Activated CD8-positive, alpha-beta memory T cell treated with anti-CD3 and anti-CD28 coated beads, Interleukin-2, amount 50 U/mL, for 24 hours (primary cell): Measurements from ENCODE around the gene SERHL2.
"Not testable (repeated sequence)": the region's sequence is repeated elsewhere in the genome, so short reads cannot be mapped to it uniquely, and the experiment has no call there.

Experiments used
- DNase-seq: peaks from one replicate; pipeline ENCODE4 v3.0.0-alpha.2; 2020; ENCODE audit errors: extremely low read depth

The SERHL2 gene

GRCh38 chr22:42535082-42535731 lies 18.5 kb upstream of the SERHL2 start:
- not testable (repeated sequence) for DNase-seq

- DNase-seq, result no peak
Observed at GRCh38 chr22:42536166-42536565, 17.6 kb upstream of the SERHL2 start.

DNA sequence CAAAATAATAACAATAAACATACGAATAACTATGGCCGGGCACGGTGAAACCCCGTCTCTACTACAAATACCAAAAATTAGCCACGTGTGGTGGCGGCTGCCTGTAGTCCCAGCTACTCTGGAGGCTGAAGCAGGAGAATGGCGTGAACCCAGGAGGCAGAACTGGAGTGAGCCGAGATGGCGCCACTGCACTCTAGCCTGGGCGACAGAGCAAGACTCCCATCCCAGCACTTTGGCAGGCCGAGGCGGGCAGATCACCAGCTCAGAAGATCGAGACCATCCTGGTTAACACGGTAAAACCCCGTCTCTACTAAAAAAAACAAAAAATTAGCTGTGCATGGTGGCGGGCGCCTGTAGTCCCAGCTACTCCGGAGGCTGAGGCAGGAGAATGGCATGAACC lies 17.1 kb upstream of the SERHL2 start:
- not testable (repeated sequence) for DNase-seq

DNA sequence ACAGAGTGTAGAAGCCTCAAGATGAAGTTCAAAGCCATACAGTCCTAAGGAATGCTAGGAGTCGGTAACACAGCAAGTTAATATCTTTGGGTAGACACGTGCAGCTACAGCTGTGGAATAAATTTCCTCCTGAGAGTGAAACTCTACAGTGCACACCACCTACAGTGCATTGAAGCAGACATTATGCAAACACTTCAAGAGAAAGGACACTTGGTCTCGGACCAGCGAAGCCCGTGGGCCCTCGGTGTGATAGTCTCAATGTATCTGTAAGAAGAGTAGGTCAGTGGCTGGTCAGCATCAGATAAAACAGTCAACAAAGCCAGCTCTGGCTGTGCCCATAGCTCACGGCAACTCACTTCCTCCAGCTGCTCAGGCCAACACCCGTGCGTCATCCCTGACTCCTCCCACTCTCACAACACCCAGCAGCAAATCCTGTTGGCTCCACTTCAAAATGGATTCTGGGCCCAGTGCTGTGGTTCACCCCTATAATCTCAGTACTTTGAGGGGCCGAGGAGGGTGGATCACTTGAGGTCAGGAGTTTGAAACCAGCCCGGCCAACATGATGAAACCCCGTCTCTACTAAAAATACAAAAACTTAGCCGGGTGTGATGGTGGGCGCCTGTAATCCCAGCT lies 16.4 kb upstream of the SERHL2 start:
- DNase-seq, result not testable (repeated sequence)

GRCh38 chr22:42539236-42539771 lies 14.5 kb upstream of the SERHL2 start:
- not testable (repeated sequence) for DNase-seq

- no peak for DNase-seq
Observed at GRCh38 chr22:42544686-42545085, 9.1 kb upstream of the SERHL2 start.

- DNase-seq, result no peak
Observed at GRCh38 chr22:42547562-42547961, 6.2 kb upstream of the SERHL2 start.

GRCh38 chr22:42548126-42548525 lies 5.6 kb upstream of the SERHL2 start:
- not testable (repeated sequence) for DNase-seq

- DNase-seq, result no peak
Observed at GRCh38 chr22:42548597-42549330, 5.0 kb upstream of the SERHL2 start.

DNA sequence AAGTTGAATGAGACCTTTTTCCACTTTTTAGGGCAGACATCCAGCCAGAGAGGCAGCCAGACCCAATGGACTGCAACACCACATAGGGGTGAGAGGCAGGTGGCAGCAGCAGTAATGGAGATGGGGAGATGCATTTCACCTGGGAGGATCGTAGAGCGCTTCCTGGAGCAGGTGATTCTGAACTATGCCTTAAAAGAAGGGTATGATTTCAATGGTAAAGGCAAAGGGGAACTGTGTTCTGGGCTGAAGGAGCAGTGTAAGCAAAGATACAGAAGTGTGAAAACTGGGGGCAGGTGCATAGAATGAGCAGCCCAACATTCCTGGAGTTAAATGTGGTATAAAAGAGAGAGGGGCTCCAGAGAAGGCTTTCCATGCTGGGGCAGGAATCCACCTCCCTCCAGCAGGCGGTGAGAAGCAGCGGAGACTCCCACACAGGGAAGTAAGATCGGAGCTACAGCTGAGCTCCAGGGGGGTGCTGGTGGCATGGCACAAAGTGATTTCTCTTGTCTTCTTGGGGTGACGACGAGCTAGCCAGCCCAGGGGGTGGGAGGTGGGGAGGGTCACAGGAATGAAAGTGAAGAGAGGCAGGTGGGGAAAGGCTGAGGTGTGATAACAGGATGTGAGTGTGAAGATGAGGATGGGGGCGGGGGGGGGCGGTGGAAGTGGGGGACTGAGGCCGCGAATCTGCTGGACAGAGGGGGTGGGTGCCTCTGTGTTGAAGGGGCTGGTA lies 4.3 kb upstream of the SERHL2 start:
- no peak for DNase-seq

GRCh38 chr22:42552294-42552647 lies 1.5 kb upstream of the SERHL2 start:
- not testable (repeated sequence) for DNase-seq

GRCh38 chr22:42560381-42560780 lies 6.6 kb downstream of the SERHL2 start:
- no peak for DNase-seq

DNA sequence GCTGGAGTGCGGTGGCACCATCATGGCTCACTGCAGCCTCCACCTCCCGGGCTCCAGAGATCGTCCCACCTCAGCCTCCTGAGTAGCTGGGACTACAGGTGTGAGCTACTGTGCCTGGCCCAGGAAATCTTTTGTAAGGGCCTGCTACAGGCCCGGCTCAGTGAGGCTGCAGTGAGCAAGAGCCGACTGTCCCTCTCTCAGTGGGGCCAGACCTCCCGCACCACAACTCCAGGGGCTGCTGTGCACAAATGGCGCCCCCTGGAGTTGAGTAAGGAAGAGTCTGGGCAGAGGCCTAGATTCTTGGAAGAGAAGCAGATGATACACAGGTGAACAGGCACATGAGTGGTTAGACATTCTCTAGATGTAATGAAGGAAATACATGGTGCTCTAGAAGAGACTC lies 7.0 kb downstream of the SERHL2 start:
- no peak for DNase-seq

DNA sequence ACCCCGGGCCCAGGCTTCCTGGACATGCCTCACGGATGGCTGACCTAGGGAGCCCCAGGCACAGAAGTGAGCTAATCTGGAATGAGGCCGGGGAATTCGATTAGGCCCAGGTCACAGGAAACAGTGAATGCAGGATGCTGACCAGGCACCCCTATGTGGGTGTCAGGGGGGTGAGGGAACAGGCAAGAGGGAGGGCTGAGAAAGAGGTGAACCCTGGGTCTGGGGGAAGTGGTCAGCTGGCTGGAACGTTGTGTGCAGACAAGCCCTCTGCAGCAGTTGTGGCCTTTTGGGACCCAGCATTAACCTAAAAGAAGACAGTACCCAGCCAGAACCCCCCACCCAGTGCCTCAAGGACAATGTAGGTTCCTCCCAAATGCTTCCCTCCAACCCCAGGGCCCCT lies 8.1 kb downstream of the SERHL2 start:
- DNase-seq, result no peak

GRCh38 chr22:42562279-42562678 lies 8.5 kb downstream of the SERHL2 start:
- DNase-seq, result no peak

DNA sequence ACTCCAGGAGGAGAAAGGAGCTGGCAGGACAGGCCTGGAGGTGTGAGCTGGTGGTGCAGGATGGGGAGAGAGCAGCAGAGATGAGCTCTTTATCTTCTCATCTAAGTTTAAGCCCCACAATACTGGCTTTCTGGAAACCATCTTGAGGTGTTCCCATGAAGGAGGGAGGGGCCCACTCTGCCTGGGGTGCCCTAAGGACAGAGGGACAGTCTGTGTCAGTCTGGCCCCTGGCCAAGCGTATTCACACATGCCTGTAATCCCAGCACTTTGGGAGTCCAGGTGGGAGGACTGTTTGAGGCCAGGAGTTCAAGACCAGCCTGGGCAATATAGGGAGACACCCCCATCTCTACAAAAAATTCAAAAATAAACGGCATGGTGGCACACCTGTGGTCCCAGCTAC lies 8.9 kb downstream of the SERHL2 start:
- DNase-seq, result no peak

GRCh38 chr22:42563943-42564342 lies 10.2 kb downstream of the SERHL2 start:
- DNase-seq, result not testable (repeated sequence)

- no peak for DNase-seq
Observed at GRCh38 chr22:42564699-42565098, 10.9 kb downstream of the SERHL2 start.

DNA sequence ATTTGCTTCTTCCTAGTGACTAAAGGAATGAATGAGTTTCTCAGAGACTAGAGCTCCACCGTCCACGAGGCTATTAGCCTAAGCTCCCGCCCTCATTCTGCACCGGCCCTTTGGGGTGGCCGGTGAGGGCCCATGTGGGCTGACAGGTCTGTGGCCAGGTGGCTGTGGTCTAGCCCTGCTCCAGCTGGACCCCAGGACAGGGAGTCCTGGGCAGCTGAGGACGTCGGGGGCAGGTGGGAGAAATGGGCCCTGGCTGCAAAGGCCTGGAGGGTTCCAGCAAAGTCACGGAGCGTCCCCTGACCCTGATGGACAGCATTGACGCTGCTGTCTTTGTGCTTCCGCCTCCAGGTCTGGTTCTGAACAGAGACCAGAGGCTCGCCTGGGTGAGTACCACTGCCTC lies 12.2 kb downstream of the SERHL2 start:
- DNase-seq, result no peak

GRCh38 chr22:42567950-42568349 lies 14.2 kb downstream of the SERHL2 start:
- not testable (repeated sequence) for DNase-seq

- DNase-seq, result not testable (repeated sequence)
Observed at GRCh38 chr22:42570580-42570979, 16.8 kb downstream of the SERHL2 start.

GRCh38 chr22:42571068-42571467 lies 17.3 kb downstream of the SERHL2 start:
- not testable (repeated sequence) for DNase-seq
